ENCODE results near the gene NACAD. TPM values are rescaled to one million over a fixed set of nuclear protein-coding genes. Genes with fewer than 3 reads are reported as not detected.
"Not testable (repeated sequence)": the region's sequence is repeated elsewhere in the genome, so short reads cannot be mapped to it uniquely, and the experiment has no call there.

The NACAD gene
- total and polyA plus RNA-seq, 9 donors, result 2.3 to 7.9 (median 5.1) TPM

DNA sequence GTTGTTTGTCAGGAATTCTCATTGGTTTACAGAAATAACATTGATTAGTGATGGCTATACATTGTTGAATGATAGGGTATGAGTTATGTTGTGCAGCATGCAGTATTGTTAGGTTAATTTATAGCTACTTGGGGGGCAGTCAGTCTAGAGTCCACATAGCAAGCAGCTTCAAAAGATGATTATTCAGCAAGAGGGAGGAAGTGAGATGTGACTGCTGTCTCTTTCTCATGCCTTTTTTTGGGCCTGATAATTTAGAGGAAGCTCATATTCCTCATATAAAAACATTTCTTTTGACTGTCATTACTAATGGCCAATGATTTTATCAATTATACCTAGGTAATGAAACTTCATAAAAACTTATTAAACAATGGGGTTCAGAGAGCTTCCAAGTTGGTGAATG lies 26.2 kb upstream of the NACAD start:
- Histone ChIP-seq H3K36me3 (ENCODE audit: control insufficient read depth, insufficient read depth, low read length) (no peaks in the 10 kb centered on the region), H3K9me3 (replicated peaks; ENCODE audit: control insufficient read depth, low read depth, low read length) (no peaks in the 10 kb centered on the region), H3K27me3 (ENCODE audit: control insufficient read depth, insufficient read depth, low read length) (peaks cover 7% of the 10 kb centered on the region), H3K27ac (ENCODE audit: low read length) (no peak overlapping the region), H3K4me3 (ENCODE audit: low read length) (no peak overlapping the region), H3K4me1 (ENCODE audit: control insufficient read depth, insufficient read depth, low read length) (peaks cover 10% of the 10 kb centered on the region)
- DNase-seq, result no peak

DNA sequence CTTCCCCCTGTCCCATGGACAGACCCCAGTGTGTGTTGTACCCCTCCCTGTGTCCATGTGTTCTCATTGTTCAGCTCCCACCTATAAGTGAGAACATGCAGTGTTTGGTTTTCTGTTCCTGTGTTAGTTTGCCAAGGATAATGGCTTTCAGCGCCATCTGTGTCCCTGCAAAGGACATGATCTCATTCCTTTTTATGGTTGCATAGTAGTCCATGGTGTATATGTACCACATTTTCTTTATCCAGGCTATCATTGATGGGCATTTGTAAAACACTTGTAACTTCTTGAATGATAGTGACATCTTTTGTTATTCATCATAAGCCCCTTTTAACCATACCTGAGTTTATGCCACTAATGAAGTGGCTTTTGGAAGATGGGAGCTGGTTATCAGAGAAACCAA lies 25.5 kb upstream of the NACAD start:
- no CpG with 5 or more reads among the region's 1 CpG for WGBS (ENCODE audit: insufficient coverage)
- H3K36me3 ChIP-seq (ENCODE audit: control insufficient read depth, insufficient read depth, low read length); H3K9me3 ChIP-seq (replicated peaks; ENCODE audit: control insufficient read depth, low read depth, low read length); H3K27me3 ChIP-seq (ENCODE audit: control insufficient read depth, insufficient read depth, low read length); H3K27ac ChIP-seq (ENCODE audit: low read length); H3K4me3 ChIP-seq (ENCODE audit: low read length); DNase-seq: not testable (repeated sequence)
- H3K4me1 ChIP-seq (ENCODE audit: control insufficient read depth, insufficient read depth, low read length), result peaks cover 10% of the 10 kb centered on the region

DNA sequence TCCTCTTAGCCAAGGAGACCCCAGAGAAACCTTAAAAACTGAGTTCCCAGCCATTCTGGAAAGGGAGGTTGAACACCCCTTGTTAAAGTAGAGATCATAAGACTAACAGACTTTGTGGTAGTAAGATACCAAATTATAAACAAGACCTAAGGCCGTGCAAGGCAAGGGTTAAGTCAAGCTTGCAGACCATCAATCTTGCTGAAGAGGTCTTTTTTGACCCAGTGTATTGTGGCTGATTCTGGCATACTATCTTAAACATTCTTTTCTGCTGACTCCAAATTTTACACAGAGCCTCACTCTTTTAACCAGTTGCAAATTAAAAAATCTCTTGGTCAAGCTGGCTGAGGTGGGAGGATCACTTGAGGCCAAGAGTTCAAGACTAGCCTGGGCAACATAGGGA lies 23.9 kb upstream of the NACAD start:
- Histone ChIP-seq H3K27me3 (ENCODE audit: control insufficient read depth, insufficient read depth, low read length) (peaks cover 7% of the 10 kb centered on the region), H3K4me1 (ENCODE audit: control insufficient read depth, insufficient read depth, low read length) (peaks cover 10% of the 10 kb centered on the region), H3K9me3 (replicated peaks; ENCODE audit: control insufficient read depth, low read depth, low read length) (no peaks in the 10 kb centered on the region), H3K4me3 (ENCODE audit: low read length) (no peak overlapping the region), H3K27ac (ENCODE audit: low read length) (no peak overlapping the region), H3K36me3 (ENCODE audit: control insufficient read depth, insufficient read depth, low read length) (peaks cover 17% of the 10 kb centered on the region)
- no peak for DNase-seq
- WGBS (ENCODE audit: insufficient coverage), result no CpG with 5 or more reads among the region's 1 CpG

DNA sequence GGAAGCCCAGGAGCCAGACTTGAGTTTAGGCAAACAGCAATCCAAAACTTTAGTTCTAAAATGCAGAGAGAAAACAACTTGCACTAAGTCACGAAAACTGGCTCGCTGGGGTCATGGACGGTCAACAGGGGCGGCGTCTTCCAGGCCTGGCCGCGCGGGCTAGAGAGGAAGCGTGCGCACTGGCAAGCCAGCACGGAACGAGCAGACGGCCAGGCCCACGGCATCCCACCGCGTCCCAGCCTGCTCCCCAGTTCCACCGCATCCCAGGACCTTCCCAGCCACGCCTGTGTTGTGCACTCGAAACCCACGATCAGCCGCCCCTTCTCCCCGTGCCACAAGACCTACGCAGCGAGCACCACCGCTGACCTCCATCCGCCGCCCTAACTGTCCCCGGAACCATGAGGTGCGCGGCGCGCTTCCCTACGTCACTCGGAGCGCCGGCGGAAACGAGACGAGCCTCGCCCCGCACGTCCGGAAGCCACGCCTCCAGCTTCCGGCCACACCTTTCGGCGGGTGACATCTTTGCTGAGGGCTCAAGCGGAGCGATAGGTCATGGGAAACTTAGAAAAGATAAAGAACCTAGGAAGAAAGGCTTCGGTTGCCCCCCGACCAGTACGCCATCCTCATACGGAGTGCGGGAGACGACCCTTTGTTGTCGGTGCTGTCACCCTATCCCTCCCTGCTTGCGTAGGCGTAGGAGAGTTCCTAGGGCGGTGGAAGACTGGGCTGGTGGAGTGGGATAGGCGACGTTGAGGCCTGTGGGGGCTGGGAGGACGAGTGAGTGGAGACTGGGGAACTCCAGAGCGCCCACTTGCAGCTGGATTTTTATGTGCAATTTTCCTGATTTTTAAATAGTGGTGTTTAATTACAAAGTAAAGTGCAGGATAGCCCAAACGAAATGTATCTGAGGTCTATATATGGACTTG lies 22.8 kb upstream of the NACAD start, which contains the start of gene TBRG4:
Gene TBRG4 (minus strand): TSS at position 400 of the 926 bp plus-strand sequence. CDS start 2,460 bp downstream, outside the sequence.
- Histone ChIP-seq H3K4me1 (ENCODE audit: control insufficient read depth, insufficient read depth, low read length) (peaks cover 10% of the 10 kb centered on the region), H3K36me3 (ENCODE audit: control insufficient read depth, insufficient read depth, low read length) (peaks cover 26% of the 10 kb centered on the region), H3K9me3 (replicated peaks; ENCODE audit: control insufficient read depth, low read depth, low read length) (no peaks in the 10 kb centered on the region), H3K27me3 (ENCODE audit: control insufficient read depth, insufficient read depth, low read length) (peaks cover 4% of the 10 kb centered on the region), H3K4me3 (ENCODE audit: low read length) (peak within 1 kb of the TSS; percentile 97), H3K27ac (ENCODE audit: low read length) (peak within 1 kb of the TSS; percentile 99)
- WGBS (ENCODE audit: insufficient coverage), result under 1% methylated on average over 54 of the region's 64 CpGs
- DNase-seq, result peak; percentile 98

DNA sequence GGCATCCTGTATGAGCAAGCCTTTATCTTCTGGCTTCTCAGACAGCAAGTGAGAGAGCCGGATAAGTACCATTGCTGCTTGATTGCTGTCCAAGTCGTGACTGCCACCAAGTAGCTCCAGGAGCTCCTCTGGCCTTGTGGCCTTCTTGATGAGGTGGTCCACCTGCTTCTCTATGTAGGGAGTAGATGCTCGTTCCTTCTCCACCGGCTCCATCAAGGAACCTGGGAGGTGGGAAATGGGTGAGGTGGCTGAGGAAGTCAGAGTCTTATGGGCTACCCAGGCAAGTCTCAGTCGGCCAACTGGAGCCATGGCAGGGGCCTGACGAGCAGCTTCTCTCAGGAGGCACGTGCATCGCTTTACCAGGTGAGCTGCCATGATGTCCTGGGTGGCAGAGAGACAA lies 20.1 kb upstream of the NACAD start:
- no peak for DNase-seq
- Histone ChIP-seq H3K4me3 (ENCODE audit: low read length) (no peak overlapping the region), H3K36me3 (ENCODE audit: control insufficient read depth, insufficient read depth, low read length) (peaks cover 52% of the 10 kb centered on the region), H3K27ac (ENCODE audit: low read length) (no peak overlapping the region), H3K4me1 (ENCODE audit: control insufficient read depth, insufficient read depth, low read length) (peaks cover 10% of the 10 kb centered on the region), H3K9me3 (replicated peaks; ENCODE audit: control insufficient read depth, low read depth, low read length) (no peaks in the 10 kb centered on the region), H3K27me3 (ENCODE audit: control insufficient read depth, insufficient read depth, low read length) (no peaks in the 10 kb centered on the region)
- WGBS (ENCODE audit: insufficient coverage), result 94% methylated on average over 8 of the region's 8 CpGs

DNA sequence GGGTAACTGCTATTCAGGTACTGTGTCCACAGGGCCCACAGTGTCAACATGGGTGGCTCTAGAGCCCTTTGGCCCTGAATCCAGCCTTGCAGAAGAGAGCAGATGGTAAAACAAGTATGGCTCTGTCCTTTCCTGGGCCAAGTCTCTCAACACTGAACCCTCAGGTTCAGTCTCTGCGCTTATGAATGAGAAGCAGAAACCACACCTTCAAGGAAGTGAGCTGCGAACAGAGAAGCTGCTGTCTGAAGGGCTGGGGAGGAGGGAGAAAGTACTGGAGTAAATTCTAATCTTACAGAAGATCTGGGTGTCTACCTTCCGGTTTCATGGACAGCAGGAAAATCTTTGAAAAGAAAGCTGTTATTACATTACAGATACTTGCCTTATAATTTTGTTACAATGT lies 18.6 kb upstream of the NACAD start:
- DNase-seq, result no peak
- no CpG with 5 or more reads among the region's 3 CpGs for WGBS (ENCODE audit: insufficient coverage)
- Histone ChIP-seq H3K4me3 (ENCODE audit: low read length) (no peak overlapping the region), H3K36me3 (ENCODE audit: control insufficient read depth, insufficient read depth, low read length) (peaks cover 67% of the 10 kb centered on the region), H3K27me3 (ENCODE audit: control insufficient read depth, insufficient read depth, low read length) (no peaks in the 10 kb centered on the region), H3K27ac (ENCODE audit: low read length) (no peak overlapping the region), H3K4me1 (ENCODE audit: control insufficient read depth, insufficient read depth, low read length) (peaks cover 7% of the 10 kb centered on the region), H3K9me3 (replicated peaks; ENCODE audit: control insufficient read depth, low read depth, low read length) (no peaks in the 10 kb centered on the region)

DNA sequence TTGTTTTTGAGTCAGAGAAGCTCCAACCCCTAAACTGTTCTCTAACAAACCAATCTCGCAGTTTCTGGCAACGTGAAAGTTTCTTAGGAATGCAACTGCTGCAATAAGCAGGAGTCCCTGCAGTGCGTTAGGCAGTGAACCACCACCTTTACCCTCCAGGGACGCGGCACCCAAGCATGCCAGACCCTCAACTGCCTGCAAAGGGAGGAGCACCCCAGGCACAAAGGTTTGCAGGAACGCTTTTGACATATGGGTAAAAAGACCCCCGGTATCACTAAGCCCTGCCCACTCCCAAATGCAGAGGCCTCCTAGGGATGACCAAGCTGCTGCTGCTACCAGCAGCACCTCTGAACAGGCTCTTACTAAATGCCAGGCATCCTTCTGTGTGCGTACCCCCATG lies 18.1 kb upstream of the NACAD start:
- Histone ChIP-seq H3K4me3 (ENCODE audit: low read length) (no peak overlapping the region), H3K27me3 (ENCODE audit: control insufficient read depth, insufficient read depth, low read length) (no peaks in the 10 kb centered on the region), H3K4me1 (ENCODE audit: control insufficient read depth, insufficient read depth, low read length) (peaks cover 3% of the 10 kb centered on the region), H3K9me3 (replicated peaks; ENCODE audit: control insufficient read depth, low read depth, low read length) (no peaks in the 10 kb centered on the region), H3K27ac (ENCODE audit: low read length) (no peak overlapping the region), H3K36me3 (ENCODE audit: control insufficient read depth, insufficient read depth, low read length) (peaks cover 73% of the 10 kb centered on the region)
- DNase-seq, result no peak
- 83% methylated on average over 1 of the region's 8 CpGs for WGBS (ENCODE audit: insufficient coverage)

DNA sequence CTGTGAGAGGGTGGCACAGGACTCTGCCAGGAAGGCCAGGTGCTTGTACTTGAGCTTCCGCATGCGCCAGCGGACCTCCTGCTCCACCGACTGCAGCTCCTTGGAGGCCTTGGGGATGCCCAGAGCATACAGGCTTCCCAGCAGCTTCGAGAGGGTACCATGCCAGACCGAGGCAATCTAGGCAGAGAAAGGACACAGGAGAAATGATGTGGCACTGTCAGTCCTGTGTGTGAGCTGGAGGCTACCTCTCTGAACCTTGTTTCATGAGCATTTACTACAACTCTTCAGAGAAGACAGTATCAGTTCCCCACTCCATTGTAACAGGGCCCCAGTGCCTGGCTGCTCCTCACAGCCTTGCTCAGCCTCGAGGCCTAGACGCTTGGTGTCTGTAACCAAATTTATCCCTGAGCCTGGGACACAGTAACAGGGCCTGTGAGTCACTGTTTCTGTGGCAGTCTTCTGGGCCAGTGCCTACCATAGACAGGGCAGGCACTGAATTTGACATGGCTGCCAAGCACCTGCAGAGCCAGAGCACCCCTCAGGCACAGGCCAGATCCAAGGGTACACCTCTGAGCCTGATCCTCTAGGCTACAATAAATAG lies 16.9 kb upstream of the NACAD start:
- WGBS (ENCODE audit: insufficient coverage), result 95% methylated on average over 6 of the region's 8 CpGs
- no peak overlapping the region for H3K4me3 ChIP-seq (ENCODE audit: low read length)
- no peaks in the 10 kb centered on the region for H3K27me3 ChIP-seq (ENCODE audit: control insufficient read depth, insufficient read depth, low read length)
- DNase-seq, result no peak
- no peaks in the 10 kb centered on the region for H3K9me3 ChIP-seq (replicated peaks; ENCODE audit: control insufficient read depth, low read depth, low read length)
- no peak overlapping the region for H3K27ac ChIP-seq (ENCODE audit: low read length)
- peaks cover 3% of the 10 kb centered on the region for H3K4me1 ChIP-seq (ENCODE audit: control insufficient read depth, insufficient read depth, low read length)
- peaks cover 84% of the 10 kb centered on the region for H3K36me3 ChIP-seq (ENCODE audit: control insufficient read depth, insufficient read depth, low read length)

DNA sequence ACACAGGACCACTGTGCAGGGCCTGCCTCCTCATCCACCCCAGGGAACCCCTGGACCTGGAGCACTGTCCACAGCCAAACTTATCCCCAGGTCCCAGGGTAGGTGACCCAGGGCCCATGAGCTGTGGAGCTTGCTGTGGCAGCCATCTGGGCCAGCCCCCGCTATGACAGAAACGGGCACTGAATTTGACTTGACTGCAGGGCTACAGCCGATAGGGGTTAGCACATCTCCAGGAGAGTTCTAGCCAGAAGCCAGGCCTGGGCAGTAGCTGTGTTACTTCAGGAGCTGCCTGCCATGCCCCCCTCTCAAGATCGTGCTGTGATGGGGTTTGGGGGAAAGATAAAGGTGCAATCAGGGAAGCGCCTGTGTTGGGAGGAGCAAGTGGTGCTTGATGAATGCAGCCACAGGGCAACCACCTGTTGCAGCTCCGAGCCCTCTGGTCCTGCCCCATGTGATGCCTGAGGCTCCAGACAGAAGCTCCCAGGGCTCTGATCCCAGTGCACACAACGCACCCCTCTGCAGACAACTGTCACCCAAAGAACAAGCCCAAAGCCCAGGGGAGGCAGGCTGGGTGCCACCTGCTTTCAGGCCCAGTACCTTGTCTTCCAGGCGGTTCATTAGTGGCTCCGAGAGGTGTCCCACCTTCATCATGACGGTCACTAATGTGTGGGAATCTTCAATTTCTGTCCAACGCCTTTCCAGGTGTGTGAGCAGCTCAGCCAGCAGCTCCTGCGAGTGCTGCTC lies 16.2 kb upstream of the NACAD start:
- 93% methylated on average over 12 of the region's 12 CpGs for WGBS (ENCODE audit: insufficient coverage)
- H3K27ac ChIP-seq (ENCODE audit: low read length), result no peak overlapping the region
- H3K27me3 ChIP-seq (ENCODE audit: control insufficient read depth, insufficient read depth, low read length), result no peaks in the 10 kb centered on the region
- peaks cover 91% of the 10 kb centered on the region for H3K36me3 ChIP-seq (ENCODE audit: control insufficient read depth, insufficient read depth, low read length)
- no peak overlapping the region for H3K4me3 ChIP-seq (ENCODE audit: low read length)
- H3K4me1 ChIP-seq (ENCODE audit: control insufficient read depth, insufficient read depth, low read length), result peaks cover under 1% of the 10 kb centered on the region
- DNase-seq, result no peak
- no peaks in the 10 kb centered on the region for H3K9me3 ChIP-seq (replicated peaks; ENCODE audit: control insufficient read depth, low read depth, low read length)
